Liver (tissue), 9 donors: ENCODE data around the gene TBC1D24. TPM values are rescaled to one million over a fixed set of nuclear protein-coding genes. Genes with fewer than 3 reads are reported as not detected.

Experiments
- DNase-seq: peaks from one replicate; pipeline ENCODE4 v3.0.0-alpha.2; 2017; ENCODE audit warnings: low spot score
- H3K27ac ChIP-seq, 2 donors: one replicate each; pipeline ENCODE4 v1.7.0; 2013; ENCODE audit warnings: inconsistent platforms in 2 of 2, low read length in 2 of 2, control low read depth in 1 of 2, low read depth in 1 of 2, mild to moderate bottlenecking in 1 of 2
- H3K27me3 ChIP-seq, 4 donors: one replicate each; pipeline versions ENCODE4 v1.6.1 to v1.7.0; 2013; ENCODE audit warnings: low read length in 3 of 4, inconsistent platforms in 1 of 4, mild to moderate bottlenecking in 1 of 4, moderate library complexity in 1 of 4; ENCODE audit not compliant: control insufficient read depth in 4 of 4, insufficient read depth in 4 of 4
- H3K36me3 ChIP-seq, 4 donors: one replicate each; pipeline versions ENCODE4 v1.6.1 to v1.7.0; 2013; ENCODE audit warnings: low read length in 3 of 4, mild to moderate bottlenecking in 3 of 4, low read depth in 1 of 4, moderate library complexity in 1 of 4; ENCODE audit not compliant: control insufficient read depth in 4 of 4, insufficient read depth in 3 of 4
- H3K4me1 ChIP-seq, 4 donors: one replicate each; pipeline versions ENCODE4 v1.6.1 to v1.7.0; 2013; ENCODE audit warnings: low read length in 3 of 4, mild to moderate bottlenecking in 3 of 4, moderate library complexity in 1 of 4; ENCODE audit not compliant: control insufficient read depth in 4 of 4, insufficient read depth in 4 of 4
- H3K4me3 ChIP-seq, 3 donors: one replicate each; pipeline versions ENCODE4 v1.6.1 to v1.7.0; 2013; ENCODE audit warnings: low read length in 3 of 3, control low read depth in 1 of 3, low read depth in 1 of 3, mild to moderate bottlenecking in 1 of 3
- H3K9ac ChIP-seq, 2 donors: one replicate each; pipeline ENCODE4 v1.7.0; 2013; ENCODE audit warnings: low read length in 2 of 2, mild to moderate bottlenecking in 2 of 2, moderate library complexity in 2 of 2, control low read depth in 1 of 2, low read depth in 1 of 2
- H3K9me3 ChIP-seq, 4 donors: one replicate each; pipeline versions ENCODE4 v1.6.1 to v1.7.0; 2013; ENCODE audit warnings: low read length in 3 of 4; ENCODE audit not compliant: control insufficient read depth in 4 of 4
- EGR1 ChIP-seq, 2 donors: IDR thresholded peaks; 2 replicates each; pipeline ENCODE4 v1.6.1; 2016 to 2018; ENCODE audit warnings: antibody characterized with exemption in 2 of 2, low read depth in 2 of 2
- FOXA1 ChIP-seq: IDR thresholded peaks from 2 replicates; pipeline ENCODE4 v1.6.1; 2016; ENCODE audit warnings: antibody characterized with exemption
- FOXA2 ChIP-seq: IDR thresholded peaks from 2 replicates; pipeline ENCODE4 v1.6.1; 2016; ENCODE audit warnings: antibody characterized with exemption
- GABPA ChIP-seq, 2 donors: IDR thresholded peaks in 1 of 2; conservative IDR thresholded peaks in 1 of 2; 2 replicates each; pipeline ENCODE4 v1.6.1; 2016; ENCODE audit warnings: antibody characterized with exemption in 2 of 2, mild to moderate bottlenecking in 1 of 2, moderate library complexity in 1 of 2
- HNF4G ChIP-seq: IDR thresholded peaks from 2 replicates; pipeline ENCODE4 v1.6.1; 2016; ENCODE audit warnings: antibody characterized with exemption
- NR2F2 ChIP-seq: IDR thresholded peaks from 2 replicates; pipeline ENCODE4 v1.6.1; 2016; ENCODE audit warnings: antibody characterized with exemption
- REST ChIP-seq: IDR thresholded peaks from 2 replicates; pipeline ENCODE4 v1.6.1; 2016; ENCODE audit warnings: antibody characterized with exemption, mild to moderate bottlenecking
- RXRA ChIP-seq, 2 donors: IDR thresholded peaks; 2 replicates each; pipeline ENCODE4 v1.6.1; 2017 to 2018; ENCODE audit warnings: antibody characterized with exemption in 2 of 2, mild to moderate bottlenecking in 1 of 2
- SP1 ChIP-seq: IDR thresholded peaks from 2 replicates; pipeline ENCODE4 v1.6.1; 2018; ENCODE audit warnings: antibody characterized with exemption, mild to moderate bottlenecking
- TAF1 ChIP-seq: conservative IDR thresholded peaks from 2 replicates; pipeline ENCODE4 v1.6.1; 2016; ENCODE audit warnings: antibody characterized with exemption, mild to moderate bottlenecking
- YY1 ChIP-seq: IDR thresholded peaks from 2 replicates; pipeline ENCODE4 v1.6.1; 2016; ENCODE audit warnings: antibody characterized with exemption, mild to moderate bottlenecking
- WGBS: extraction: QIAGEN DNeasy Blood & Tissue Kit; methylation state at CpG from one replicate; pipeline ENCODE4 v1.1.7; 2013; 5-methylcytosine and 5-hydroxymethylcytosine counted together
- polyA plus RNA-seq, 2 donors: library from polyadenylated mRNA; stranded (reverse) in 1 of 2; unstranded in 1 of 2; fragments of 200-250 nt in 1 of 2; fragments of >200 nt in 1 of 2; fragmentation: Nextera tagmentation in 1 of 2; extraction: Ambion mirVana in 1 of 2; gene quantifications; one replicate each; pipeline versions ENCODE4 v1.2.1 to v1.2.3, GENCODE V29; 2013 to 2015
- total RNA-seq, 2 donors: library from RNA; depleted of rRNA; stranded (reverse); fragments of >200 nt; gene quantifications; one replicate each; pipeline ENCODE4 v1.2.3, GENCODE V29; 2014
- TF ChIP-seq, protein P1 (sequence below): IDR thresholded peaks from 2 replicates; pipeline ENCODE4 v1.6.1; 2016; ENCODE audit warnings: antibody characterized with exemption
- TF ChIP-seq, protein P2 (sequence below): IDR thresholded peaks from 2 replicates; pipeline ENCODE4 v1.6.1; 2016; ENCODE audit warnings: antibody characterized with exemption
- TF ChIP-seq, protein P3 (sequence below): fragments of 150-350 bp; IDR thresholded peaks from 2 replicates; pipeline ENCODE4 v1.5.1; 2017; ENCODE audit warnings: improper control_type of control experiment, low read depth, low read length; ENCODE audit not compliant: missing input control
- TF ChIP-seq, protein P4 (sequence below): IDR thresholded peaks from 2 replicates; pipeline ENCODE4 v1.6.1; 2016; ENCODE audit warnings: antibody characterized with exemption
- donor health status: healthy.
- donor health status: healthy.
- donor health status: healthy.
- donor health status: healthy.
- donor health status: healthy.

TBC1D24 gene
- total and polyA plus RNA-seq, 4 donors: 8.4 to 22.3 (median 11.5) TPM

DNA sequence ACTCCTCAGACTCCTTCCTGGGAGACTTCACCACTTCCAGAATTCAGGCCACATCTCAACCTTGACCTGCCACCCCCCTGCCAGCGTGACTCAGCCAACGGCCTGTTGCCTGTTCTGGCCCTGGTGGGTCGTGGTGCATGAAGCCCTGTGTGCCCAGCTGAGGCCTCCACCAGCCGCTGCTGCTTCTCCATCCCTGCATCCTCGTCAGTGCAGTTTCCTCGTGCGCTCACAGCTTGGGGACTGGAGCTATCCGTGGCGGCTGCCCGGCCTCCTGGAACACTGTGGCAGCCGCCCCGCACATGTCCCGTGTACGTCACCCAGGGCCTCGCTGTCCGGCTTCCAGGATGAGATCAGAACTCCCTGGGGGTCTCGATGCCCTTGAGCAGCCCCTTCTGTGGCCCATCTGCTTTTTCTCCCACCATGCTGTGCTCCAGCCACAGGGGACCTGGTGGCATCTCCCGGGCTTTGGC is 23.0 kb upstream of the TBC1D24 start:
- H3K27me3 ChIP-seq: no peaks in the 10 kb centered on the region
- peaks cover 0 to 5% (median 0%) of the 10 kb centered on the region in 4 donors for H3K36me3 ChIP-seq
- no peaks in the 10 kb centered on the region for H3K9me3 ChIP-seq
- H3K27ac ChIP-seq: no peak overlapping the region
- peaks cover 0 to 3% (median 0%) of the 10 kb centered on the region in 4 donors for H3K4me1 ChIP-seq
- 97% methylated on average over 18 of the region's 18 CpGs for WGBS
- no peak overlapping the region for H3K4me3 ChIP-seq
- TF ChIP-seq FOXA2 (no peak), NR2F2 (no peak), HNF4G (no peak), YY1 (no peak), GABPA (IDR thresholded peaks at IDR 0.05 in 1 of 2, conservative IDR thresholded peaks at IDR 0.05 in 1 of 2) (no peak)
- TF ChIP-seq, protein P1, sequence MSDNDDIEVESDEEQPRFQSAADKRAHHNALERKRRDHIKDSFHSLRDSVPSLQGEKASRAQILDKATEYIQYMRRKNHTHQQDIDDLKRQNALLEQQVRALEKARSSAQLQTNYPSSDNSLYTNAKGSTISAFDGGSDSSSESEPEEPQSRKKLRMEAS: no peak
- TF ChIP-seq, protein P2, sequence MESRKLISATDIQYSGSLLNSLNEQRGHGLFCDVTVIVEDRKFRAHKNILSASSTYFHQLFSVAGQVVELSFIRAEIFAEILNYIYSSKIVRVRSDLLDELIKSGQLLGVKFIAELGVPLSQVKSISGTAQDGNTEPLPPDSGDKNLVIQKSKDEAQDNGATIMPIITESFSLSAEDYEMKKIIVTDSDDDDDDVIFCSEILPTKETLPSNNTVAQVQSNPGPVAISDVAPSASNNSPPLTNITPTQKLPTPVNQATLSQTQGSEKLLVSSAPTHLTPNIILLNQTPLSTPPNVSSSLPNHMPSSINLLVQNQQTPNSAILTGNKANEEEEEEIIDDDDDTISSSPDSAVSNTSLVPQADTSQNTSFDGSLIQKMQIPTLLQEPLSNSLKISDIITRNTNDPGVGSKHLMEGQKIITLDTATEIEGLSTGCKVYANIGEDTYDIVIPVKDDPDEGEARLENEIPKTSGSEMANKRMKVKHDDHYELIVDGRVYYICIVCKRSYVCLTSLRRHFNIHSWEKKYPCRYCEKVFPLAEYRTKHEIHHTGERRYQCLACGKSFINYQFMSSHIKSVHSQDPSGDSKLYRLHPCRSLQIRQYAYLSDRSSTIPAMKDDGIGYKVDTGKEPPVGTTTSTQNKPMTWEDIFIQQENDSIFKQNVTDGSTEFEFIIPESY: no peak
- DNase-seq: no peak
- H3K9ac ChIP-seq: no peak overlapping the region

GRCh38 chr16:2452650-2453049 is 22.3 kb upstream of the TBC1D24 start:
- no peaks in the 10 kb centered on the region for H3K9me3 ChIP-seq
- TF ChIP-seq, protein P3, sequence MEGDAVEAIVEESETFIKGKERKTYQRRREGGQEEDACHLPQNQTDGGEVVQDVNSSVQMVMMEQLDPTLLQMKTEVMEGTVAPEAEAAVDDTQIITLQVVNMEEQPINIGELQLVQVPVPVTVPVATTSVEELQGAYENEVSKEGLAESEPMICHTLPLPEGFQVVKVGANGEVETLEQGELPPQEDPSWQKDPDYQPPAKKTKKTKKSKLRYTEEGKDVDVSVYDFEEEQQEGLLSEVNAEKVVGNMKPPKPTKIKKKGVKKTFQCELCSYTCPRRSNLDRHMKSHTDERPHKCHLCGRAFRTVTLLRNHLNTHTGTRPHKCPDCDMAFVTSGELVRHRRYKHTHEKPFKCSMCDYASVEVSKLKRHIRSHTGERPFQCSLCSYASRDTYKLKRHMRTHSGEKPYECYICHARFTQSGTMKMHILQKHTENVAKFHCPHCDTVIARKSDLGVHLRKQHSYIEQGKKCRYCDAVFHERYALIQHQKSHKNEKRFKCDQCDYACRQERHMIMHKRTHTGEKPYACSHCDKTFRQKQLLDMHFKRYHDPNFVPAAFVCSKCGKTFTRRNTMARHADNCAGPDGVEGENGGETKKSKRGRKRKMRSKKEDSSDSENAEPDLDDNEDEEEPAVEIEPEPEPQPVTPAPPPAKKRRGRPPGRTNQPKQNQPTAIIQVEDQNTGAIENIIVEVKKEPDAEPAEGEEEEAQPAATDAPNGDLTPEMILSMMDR: no peak
- TF ChIP-seq YY1 (no peak), TAF1 (no peak), GABPA (IDR thresholded peaks at IDR 0.05 in 1 of 2, conservative IDR thresholded peaks at IDR 0.05 in 1 of 2) (no peak)
- H3K9ac ChIP-seq: no peak overlapping the region
- H3K4me1 ChIP-seq: peaks cover 0 to 3% (median 0%) of the 10 kb centered on the region in 4 donors
- 98% methylated on average over 8 of the region's 8 CpGs for WGBS
- H3K27me3 ChIP-seq: no peaks in the 10 kb centered on the region
- DNase-seq: no peak
- no peak overlapping the region for H3K27ac ChIP-seq
- peaks cover 0 to 5% (median 0%) of the 10 kb centered on the region in 4 donors for H3K36me3 ChIP-seq
- no peak overlapping the region for H3K4me3 ChIP-seq

GRCh38 chr16:2455081-2455845 is 19.7 kb upstream of the TBC1D24 start:
- H3K9me3 ChIP-seq: no peaks in the 10 kb centered on the region
- H3K4me1 ChIP-seq: peaks cover 4 to 11% (median 9%) of the 10 kb centered on the region in 4 donors
- H3K36me3 ChIP-seq: no peaks in the 10 kb centered on the region
- H3K27me3 ChIP-seq: no peaks in the 10 kb centered on the region
- 97% methylated on average over 28 of the region's 28 CpGs for WGBS
- no peak for DNase-seq
- H3K27ac ChIP-seq: no peak overlapping the region
- H3K9ac ChIP-seq: no peak overlapping the region
- no peak overlapping the region for H3K4me3 ChIP-seq
- TF ChIP-seq FOXA1 (no peak), NR2F2 (no peak), RXRA (IDR thresholded peaks at IDR 0.05) (no peak), SP1 (no peak), FOXA2 (no peak), REST (no peak), HNF4G (no peak), TAF1 (no peak), EGR1 (IDR thresholded peaks at IDR 0.05; ENCODE audit: low read depth in 2 of 2) (no peak)
- TF ChIP-seq, protein P4, sequence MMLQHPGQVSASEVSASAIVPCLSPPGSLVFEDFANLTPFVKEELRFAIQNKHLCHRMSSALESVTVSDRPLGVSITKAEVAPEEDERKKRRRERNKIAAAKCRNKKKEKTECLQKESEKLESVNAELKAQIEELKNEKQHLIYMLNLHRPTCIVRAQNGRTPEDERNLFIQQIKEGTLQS: no peak
- TF ChIP-seq, protein P3: no peak
- TF ChIP-seq, protein P1: no peak
